Activated T-cell treated with anti-CD3 and anti-CD28 coated beads for 24 hours (primary cell): ENCODE results near the gene RCAN2.
"Not testable (repeated sequence)": the region's sequence is repeated elsewhere in the genome, so short reads cannot be mapped to it uniquely, and the experiment has no call there.

Experiments used
- DNase-seq: peaks from one replicate; pipeline ENCODE4 v3.0.0-alpha.2; 2020; ENCODE audit warnings: low read depth

The RCAN2 gene

GRCh38 chr6:46333481-46333880 is 157.8 kb downstream of the RCAN2 start:
- DNase-seq, result no peak

- DNase-seq, result not testable (repeated sequence)
Observed at GRCh38 chr6:46332448-46332847, 158.8 kb downstream of the RCAN2 start.

GRCh38 chr6:46331461-46331860 is 159.8 kb downstream of the RCAN2 start:
- DNase-seq, result no peak

- no peak for DNase-seq
Observed at GRCh38 chr6:46329568-46329967, 161.7 kb downstream of the RCAN2 start.

GRCh38 chr6:46327779-46328178 is 163.5 kb downstream of the RCAN2 start:
- no peak for DNase-seq

- DNase-seq, result no peak
Observed at GRCh38 chr6:46325561-46326530, 165.4 kb downstream of the RCAN2 start.

- DNase-seq, result no peak
Observed at GRCh38 chr6:46324706-46325105, 166.5 kb downstream of the RCAN2 start.

- no peak for DNase-seq
Observed at GRCh38 chr6:46323966-46324622, 167.2 kb downstream of the RCAN2 start.

GRCh38 chr6:46323312-46323965 is 167.8 kb downstream of the RCAN2 start:
- no peak for DNase-seq

- DNase-seq, result no peak
Observed at GRCh38 chr6:46320505-46320904, 170.7 kb downstream of the RCAN2 start.

- DNase-seq, result no peak
Observed at GRCh38 chr6:46315589-46315988, 175.7 kb downstream of the RCAN2 start.

- DNase-seq, result no peak
Observed at GRCh38 chr6:46312654-46313053, 178.6 kb downstream of the RCAN2 start.

- no peak for DNase-seq
Observed at GRCh38 chr6:46310196-46310595, 181.1 kb downstream of the RCAN2 start.

- DNase-seq, result no peak
Observed at GRCh38 chr6:46306431-46306830, 184.8 kb downstream of the RCAN2 start.

GRCh38 chr6:46305833-46306232 is 185.4 kb downstream of the RCAN2 start:
- DNase-seq, result no peak

GRCh38 chr6:46305236-46305635 is 186.0 kb downstream of the RCAN2 start:
- DNase-seq, result no peak

- DNase-seq, result no peak
Observed at GRCh38 chr6:46302816-46303215, 188.4 kb downstream of the RCAN2 start.

- DNase-seq, result no peak
Observed at GRCh38 chr6:46302176-46302575, 189.1 kb downstream of the RCAN2 start.

GRCh38 chr6:46299253-46299652 is 192.0 kb downstream of the RCAN2 start:
- DNase-seq, result no peak

- no peak for DNase-seq
Observed at GRCh38 chr6:46296586-46296985, 194.7 kb downstream of the RCAN2 start.

- no peak for DNase-seq
Observed at GRCh38 chr6:46293641-46294316, 197.5 kb downstream of the RCAN2 start.

GRCh38 chr6:46291880-46292279 is 199.4 kb downstream of the RCAN2 start:
- no peak for DNase-seq
